GM13976 (cell line): ENCODE data around the gene ABHD12.

Source experiments
- DNase-seq: peaks from one replicate; pipeline ENCODE4 v3.0.0; 2012; ENCODE audit warnings: low spot score
- in situ Hi-C: fragments of 300-500 bp; cut with MboI; formaldehyde crosslinking; loops from one replicate; pipeline ENCODE4 v1.12.0; 2022; ENCODE audit warnings: low sequenced_read_pairs, mixed read lengths, inconsistent platforms; ENCODE audit not compliant: unreplicated experiment
- TF ChIP-seq, protein P1 (sequence below): IDR thresholded peaks from 2 replicates; pipeline ENCODE4 v1.5.1; 2012; ENCODE audit warnings: borderline replicate concordance, mild to moderate bottlenecking; ENCODE audit not compliant: insufficient read depth; ENCODE audit errors: extremely low read depth, missing control alignments, control extremely low read depth

Gene ABHD12

DNA sequence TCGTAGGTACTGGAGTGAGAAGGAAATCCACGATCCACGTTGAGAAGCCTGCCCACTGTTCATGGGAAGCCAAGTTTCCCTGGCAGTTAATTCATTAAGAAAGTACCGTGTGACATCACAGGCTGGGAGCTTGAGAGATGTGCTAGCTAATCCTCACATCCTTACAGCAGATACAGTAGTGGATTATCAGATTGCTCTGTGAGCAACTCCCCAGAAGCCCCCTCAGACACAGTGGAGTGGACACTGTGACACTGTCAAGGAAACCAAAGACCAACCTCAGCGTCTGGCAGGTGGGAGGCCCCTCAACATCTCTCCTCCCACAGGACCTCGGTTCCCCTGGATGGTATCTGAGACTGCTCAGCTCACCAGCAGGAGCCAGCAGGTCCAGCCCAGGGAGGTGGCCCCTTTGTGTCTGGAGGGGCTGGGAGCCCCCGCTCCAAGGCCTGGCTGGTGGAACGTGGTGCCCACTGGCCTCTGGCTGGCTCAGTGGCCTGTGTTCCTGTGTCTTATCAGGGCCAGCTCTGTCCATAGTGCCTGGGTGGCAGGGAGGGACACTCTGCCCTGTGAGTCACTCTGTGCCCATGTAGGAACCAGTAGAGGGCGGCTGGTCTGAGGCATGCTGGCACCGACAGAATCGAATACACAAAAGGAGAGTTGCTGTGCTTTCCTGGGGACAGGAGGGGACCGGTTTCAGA, 135.5 kb downstream of the ABHD12 start:
- no peak for DNase-seq
- in situ Hi-C loops, result no loop called here
- TF ChIP-seq, protein P1, sequence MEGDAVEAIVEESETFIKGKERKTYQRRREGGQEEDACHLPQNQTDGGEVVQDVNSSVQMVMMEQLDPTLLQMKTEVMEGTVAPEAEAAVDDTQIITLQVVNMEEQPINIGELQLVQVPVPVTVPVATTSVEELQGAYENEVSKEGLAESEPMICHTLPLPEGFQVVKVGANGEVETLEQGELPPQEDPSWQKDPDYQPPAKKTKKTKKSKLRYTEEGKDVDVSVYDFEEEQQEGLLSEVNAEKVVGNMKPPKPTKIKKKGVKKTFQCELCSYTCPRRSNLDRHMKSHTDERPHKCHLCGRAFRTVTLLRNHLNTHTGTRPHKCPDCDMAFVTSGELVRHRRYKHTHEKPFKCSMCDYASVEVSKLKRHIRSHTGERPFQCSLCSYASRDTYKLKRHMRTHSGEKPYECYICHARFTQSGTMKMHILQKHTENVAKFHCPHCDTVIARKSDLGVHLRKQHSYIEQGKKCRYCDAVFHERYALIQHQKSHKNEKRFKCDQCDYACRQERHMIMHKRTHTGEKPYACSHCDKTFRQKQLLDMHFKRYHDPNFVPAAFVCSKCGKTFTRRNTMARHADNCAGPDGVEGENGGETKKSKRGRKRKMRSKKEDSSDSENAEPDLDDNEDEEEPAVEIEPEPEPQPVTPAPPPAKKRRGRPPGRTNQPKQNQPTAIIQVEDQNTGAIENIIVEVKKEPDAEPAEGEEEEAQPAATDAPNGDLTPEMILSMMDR, result no peak

DNA sequence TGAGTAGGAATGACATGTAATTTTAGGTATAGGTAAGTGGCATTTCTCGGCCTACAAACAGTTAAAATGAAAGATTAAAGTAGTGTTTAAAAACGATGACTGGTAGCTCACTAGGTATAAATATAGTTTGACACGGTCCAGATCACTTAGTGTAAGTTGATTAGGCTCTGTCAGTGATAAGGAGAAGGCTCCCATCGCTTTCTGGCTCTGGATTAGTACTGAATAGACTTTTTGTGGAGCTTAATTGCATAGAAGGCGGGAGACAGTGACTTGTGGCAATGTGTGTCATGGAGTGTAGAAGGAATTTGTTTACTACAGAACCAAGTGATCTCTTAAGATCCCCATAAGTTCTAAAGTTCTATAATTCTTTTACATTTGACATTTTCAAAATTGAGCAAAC, 136.1 kb downstream of the ABHD12 start:
- no peak for DNase-seq
- in situ Hi-C loops, result no loop called here
- TF ChIP-seq, protein P1, result no peak

DNA sequence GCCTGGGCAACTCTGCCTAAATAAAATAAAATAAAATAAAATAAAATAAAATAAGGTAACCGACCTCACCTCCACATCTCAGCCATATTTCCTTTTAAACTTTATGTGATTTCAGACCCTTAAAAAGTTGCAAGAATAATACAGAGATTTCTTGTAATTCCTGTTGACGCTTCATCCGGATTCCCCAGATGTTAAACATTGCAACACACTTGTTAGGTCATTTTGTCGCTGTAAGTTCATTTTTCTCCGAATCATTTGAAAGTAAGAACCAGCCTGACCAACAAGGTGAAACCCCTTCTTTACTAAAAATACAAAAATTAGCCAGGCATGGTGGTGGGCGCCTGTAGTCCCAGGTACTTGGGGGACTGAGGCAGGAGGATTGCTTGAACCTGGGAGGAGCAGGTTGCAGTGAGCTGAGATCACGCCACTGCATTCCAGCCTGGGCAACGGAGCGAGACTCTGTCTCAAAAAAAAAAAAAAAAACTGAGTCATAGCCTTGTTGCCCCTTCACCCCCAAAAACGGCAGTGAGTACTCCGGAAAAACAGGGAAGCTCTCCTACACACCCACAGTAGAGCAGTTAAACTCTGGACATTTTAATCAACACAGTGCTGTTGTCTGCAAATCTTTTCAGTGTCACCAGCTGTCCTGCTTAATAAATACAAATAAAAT, 136.9 kb downstream of the ABHD12 start:
- TF ChIP-seq, protein P1, result no peak
- DNase-seq, result no peak
- in situ Hi-C loops, result no loop called here

DNA sequence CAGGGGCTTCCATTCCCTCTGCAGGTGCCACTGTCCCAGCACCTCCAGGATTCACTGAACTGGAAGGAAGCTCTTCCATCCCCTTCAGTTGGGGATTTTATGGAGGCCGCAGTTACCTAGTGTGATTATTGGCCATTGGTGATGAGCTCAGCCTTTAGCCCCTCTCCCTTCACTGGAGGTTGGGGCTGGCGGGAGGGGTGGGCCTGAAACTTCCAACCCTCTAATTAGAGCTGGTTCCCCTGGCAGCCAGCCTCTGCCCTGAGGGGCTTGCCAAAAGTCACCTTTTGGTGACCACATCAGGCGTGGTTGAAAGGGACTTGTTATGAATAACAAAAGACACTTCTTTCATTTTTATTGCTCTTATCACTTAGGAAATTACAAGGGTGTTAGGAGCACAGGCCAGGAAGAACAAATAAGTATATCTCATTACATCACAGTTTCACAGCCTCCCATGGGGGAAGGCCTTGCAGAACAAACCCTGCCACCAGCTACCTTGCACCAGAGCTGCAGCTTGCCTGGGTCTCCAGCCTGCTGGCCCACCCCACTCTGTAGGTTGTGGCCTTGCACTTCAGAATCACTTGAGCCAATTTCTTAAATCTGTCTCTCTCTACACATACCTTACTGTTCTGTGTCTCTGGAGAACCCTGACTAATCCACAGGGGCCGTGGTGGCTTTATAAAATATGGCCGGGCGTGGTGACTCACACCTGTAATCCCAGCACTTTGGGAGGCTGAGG, 137.8 kb downstream of the ABHD12 start:
- DNase-seq, result no peak
- TF ChIP-seq, protein P1, result no peak

DNA sequence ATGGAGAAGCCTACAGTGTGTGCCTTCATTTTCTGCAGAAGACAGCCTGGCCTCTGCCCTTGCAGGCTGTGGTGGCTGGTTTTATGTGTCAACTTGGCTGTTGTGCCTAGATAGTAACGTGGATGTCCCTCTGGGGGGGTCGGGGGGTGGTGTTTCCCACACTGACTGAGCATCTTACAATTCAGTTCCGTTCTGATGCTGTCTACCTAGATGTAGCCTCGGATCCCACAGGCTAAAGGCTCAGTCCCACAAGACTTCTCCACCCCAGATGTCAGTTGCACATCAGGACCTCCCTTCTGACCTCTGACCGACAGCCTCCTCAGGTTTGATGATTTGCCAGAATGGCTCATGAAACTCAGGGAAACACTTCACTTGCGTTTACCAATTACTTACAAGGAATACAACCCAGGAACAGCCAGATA, 138.4 kb downstream of the ABHD12 start:
- TF ChIP-seq, protein P1, result no peak
- in situ Hi-C loops, result no loop called here
- no peak for DNase-seq

More for the DNA sequence above, 137.8 kb downstream of the ABHD12 start:
- in situ Hi-C loops, result no loop called here

DNA sequence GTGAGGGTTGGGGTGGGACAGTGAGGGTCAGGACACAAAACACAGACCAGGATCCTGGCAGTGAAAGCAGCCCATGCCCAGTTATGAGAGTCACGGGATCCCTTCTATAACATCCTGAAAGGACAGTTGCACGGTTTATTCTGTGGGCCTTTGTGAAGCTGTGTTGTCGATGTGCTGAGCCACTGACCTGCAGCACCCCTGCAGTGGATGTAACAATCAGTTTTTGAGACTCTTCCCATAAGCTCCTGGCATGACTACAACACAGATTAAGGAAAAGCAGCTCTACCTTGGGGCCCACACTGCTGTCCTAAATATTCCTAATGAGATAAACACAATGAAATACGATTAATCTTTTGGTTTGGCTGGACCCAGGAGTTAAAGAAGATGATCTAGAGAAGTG, 139.1 kb downstream of the ABHD12 start:
- DNase-seq, result no peak
- in situ Hi-C loops, result no loop called here
- TF ChIP-seq, protein P1, result no peak
